ENCODE measurements around the gene E2F8.

Gene E2F8

GRCh38 chr11:19185036-19185435 lies 55.7 kb downstream of the E2F8 start:
- no peak for DNase-seq

GRCh38 chr11:19183646-19184045 lies 57.1 kb downstream of the E2F8 start:
- no peak for DNase-seq

DNA sequence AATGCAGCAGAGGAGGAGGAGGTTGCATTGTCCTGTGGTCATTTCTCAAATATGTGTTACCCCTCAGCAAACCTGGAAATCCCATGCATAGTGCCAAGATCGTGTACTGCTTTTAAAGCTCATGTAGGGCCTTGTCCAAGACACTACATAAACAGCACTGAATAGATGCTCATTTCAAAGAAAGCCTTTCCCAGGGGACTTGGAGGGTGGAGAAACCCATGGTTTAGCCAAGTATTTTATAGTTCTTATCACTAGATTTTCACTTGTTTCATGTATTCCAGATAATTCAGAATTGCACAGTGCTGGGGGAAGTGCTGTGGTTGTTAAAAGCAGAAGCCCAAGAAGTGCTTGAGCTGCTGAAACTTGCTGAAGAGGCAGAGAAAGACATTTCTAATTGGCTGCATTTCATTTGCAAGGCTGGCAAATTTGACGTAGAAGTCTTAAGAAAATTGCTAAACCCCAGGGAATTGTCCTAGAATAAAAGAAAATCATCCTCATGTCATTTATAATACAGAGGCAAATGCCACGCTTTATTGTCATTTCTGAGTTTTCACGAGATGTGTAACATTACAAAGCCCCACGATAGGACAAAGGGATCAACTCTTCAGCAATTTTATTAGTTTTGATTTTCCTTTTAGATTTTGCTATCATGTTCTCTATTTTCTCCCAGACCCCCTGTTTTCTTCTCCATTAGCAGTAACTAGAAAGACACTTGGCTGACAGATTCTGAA lies 59.0 kb downstream of the E2F8 start:
- no peak for DNase-seq

- DNase-seq: no peak
These were observed 64.0 kb downstream of the E2F8 start for GRCh38 chr11:19176629-19177186.

All from hippocampal formation (tissue), 2 donors.